IMR-90 (cell line): ENCODE results near the gene COL7A1. TPM values are rescaled to one million over a fixed set of nuclear protein-coding genes. Genes with fewer than 3 reads are reported as not detected.

ENCODE experiments used
- ATAC-seq: fragments of 200-7000 bp; cut with Tn5 transposase; 2 replicates; pipeline ENCODE4 v1.9.1; 2020; ENCODE audit warnings: low read depth, mild to moderate bottlenecking, moderate library complexity
- BruUV-seq: library from RNA; stranded (reverse); fragments of 400-500 nt; replicated peaks from 2 replicates; lab custom pipeline; 2021; lab: Mats Ljungman, UMichigan
- CTCF ChIA-PET: fragments of 300-600 bp; formaldehyde crosslinking; extraction: SDS; loops from one replicate; lab custom pipeline; 2021; ENCODE audit warnings: antibody characterized with exemption; lab: Yijun Ruan, JAX
- POLR2A ChIA-PET: fragments of 300-600 bp; sonication (Branson Sonifier 250); formaldehyde crosslinking; loops from one replicate; lab custom pipeline; 2022; ENCODE audit warnings: antibody characterized with exemption; ENCODE audit not compliant: unreplicated experiment; lab: Charles Lee
- DNase-seq: peaks from one replicate; pipeline ENCODE4 v3.0.0; 2013
- H2AFZ ChIP-seq: replicated peaks from 2 replicates; pipeline ENCODE3; 2013; ENCODE audit warnings: low read length, mild to moderate bottlenecking; ENCODE audit not compliant: poor library complexity
- H2AK5ac ChIP-seq: 2 replicates; pipeline ENCODE4 v1.6.1; 2013; ENCODE audit warnings: low read depth, low read length, inconsistent platforms
- H2AK9ac ChIP-seq: replicated peaks from 2 replicates; pipeline ENCODE3; 2013; ENCODE audit warnings: mild to moderate bottlenecking, low read depth, low read length, moderate library complexity; ENCODE audit not compliant: poor library complexity
- H2BK120ac ChIP-seq: 2 replicates; pipeline ENCODE4 v1.6.1; 2013; ENCODE audit warnings: low read depth, low read length, inconsistent platforms
- H2BK15ac ChIP-seq: 3 replicates; pipeline ENCODE4 v1.6.1; 2013; ENCODE audit warnings: low read depth, low read length, inconsistent platforms
- H2BK20ac ChIP-seq: 2 replicates; pipeline ENCODE4 v1.6.1; 2013; ENCODE audit warnings: low read depth, mild to moderate bottlenecking, inconsistent platforms, low read length, moderate library complexity
- H2BK5ac ChIP-seq: 2 replicates; pipeline ENCODE4 v1.6.1; 2013; ENCODE audit warnings: mild to moderate bottlenecking, low read depth, low read length, inconsistent platforms; ENCODE audit not compliant: poor library complexity, severe bottlenecking
- H3K14ac ChIP-seq: replicated peaks from 2 replicates; pipeline ENCODE4 v1.6.1; 2013; ENCODE audit warnings: low read depth, low read length, inconsistent platforms
- H3K18ac ChIP-seq: 2 replicates; pipeline ENCODE4 v1.6.1; 2013; ENCODE audit warnings: low read depth, low read length, control low read depth
- H3K23ac ChIP-seq: 2 replicates; pipeline ENCODE4 v1.6.1; 2013; ENCODE audit warnings: low read depth, low read length, inconsistent platforms
- H3K27ac ChIP-seq: 2 replicates; pipeline ENCODE4 v1.5.1; 2013; ENCODE audit warnings: mild to moderate bottlenecking, control low read depth, low read length; ENCODE audit not compliant: insufficient read depth
- H3K27me3 ChIP-seq: 2 replicates; pipeline ENCODE4 v1.6.1; 2013; ENCODE audit warnings: low read length; ENCODE audit not compliant: control insufficient read depth, insufficient read depth
- H3K36me3 ChIP-seq: 2 replicates; pipeline ENCODE4 v1.6.1; 2013; ENCODE audit warnings: low read length, mixed read lengths; ENCODE audit not compliant: control insufficient read depth, insufficient read depth
- H3K4ac ChIP-seq: 2 replicates; pipeline ENCODE4 v1.6.1; 2013; ENCODE audit warnings: low read depth, low read length, inconsistent platforms
- H3K4me1 ChIP-seq: 2 replicates; pipeline ENCODE4 v1.6.1; 2013; ENCODE audit warnings: low read length, mixed read lengths; ENCODE audit not compliant: control insufficient read depth, insufficient read depth
- H3K4me2 ChIP-seq: 2 replicates; pipeline ENCODE4 v1.6.1; 2013; ENCODE audit warnings: low read depth, mild to moderate bottlenecking, control low read depth, low read length, moderate library complexity
- H3K4me3 ChIP-seq: 2 replicates; pipeline ENCODE4 v1.5.1; 2013; ENCODE audit warnings: low read depth, mild to moderate bottlenecking, control low read depth, low read length, moderate library complexity; ENCODE audit not compliant: insufficient read depth
- H3K56ac ChIP-seq: 2 replicates; pipeline ENCODE4 v1.6.1; 2013; ENCODE audit warnings: low read length, inconsistent platforms; ENCODE audit not compliant: insufficient read depth; ENCODE audit errors: extremely low read depth
- H3K79me1 ChIP-seq, 2 experiments: 2 replicates each; pipeline ENCODE4 v1.6.1; 2013; ENCODE audit warnings: low read length in 2 of 2, inconsistent platforms in 1 of 2, low read depth in 1 of 2
- H3K9ac ChIP-seq: 2 replicates; pipeline ENCODE4 v1.6.1; 2013; ENCODE audit warnings: low read depth, low read length, control low read depth
- H3K9me1 ChIP-seq: 2 replicates; pipeline ENCODE4 v1.6.1; 2013; ENCODE audit warnings: low read length, inconsistent platforms; ENCODE audit not compliant: insufficient read depth
- H3K9me3 ChIP-seq: 2 replicates; pipeline ENCODE4 v1.6.1; 2013; ENCODE audit warnings: low read length; ENCODE audit not compliant: control insufficient read depth, insufficient read depth
- H4K20me1 ChIP-seq: 2 replicates; pipeline ENCODE4 v1.6.1; 2013; ENCODE audit warnings: low read length, inconsistent platforms; ENCODE audit not compliant: insufficient read depth
- H4K5ac ChIP-seq: 2 replicates; pipeline ENCODE4 v1.6.1; 2013; ENCODE audit warnings: mild to moderate bottlenecking, low read depth, low read length, control low read depth
- H4K8ac ChIP-seq, 2 experiments: 2 replicates each; pipeline ENCODE4 v1.6.1; 2013; ENCODE audit warnings: low read depth in 2 of 2, low read length in 2 of 2, control low read depth in 1 of 2, inconsistent platforms in 1 of 2
- H4K91ac ChIP-seq: 2 replicates; pipeline ENCODE4 v1.6.1; 2013; ENCODE audit warnings: low read depth, low read length, inconsistent platforms; ENCODE audit not compliant: insufficient read depth
- CEBPB ChIP-seq: IDR thresholded peaks from 2 replicates; pipeline ENCODE4 v1.6.1; 2012; ENCODE audit warnings: low read depth, low read length, improper control_type of control experiment
- CTCF ChIP-seq: conservative IDR thresholded peaks from 2 replicates; pipeline ENCODE4 v1.5.1; 2012; ENCODE audit warnings: mild to moderate bottlenecking, low read depth, low read length, improper control_type of control experiment
- FOS ChIP-seq: fragments of 150-350 bp; IDR thresholded peaks from 2 replicates; pipeline ENCODE4 v1.6.1; 2016; ENCODE audit warnings: low read depth, low read length
- MXI1 ChIP-seq: IDR thresholded peaks from 2 replicates; pipeline ENCODE4 v1.6.1; 2012; ENCODE audit warnings: low read depth, mild to moderate bottlenecking, low read length, moderate library complexity, borderline replicate concordance
- NFE2L2 ChIP-seq: fragments of 150-350 bp; IDR thresholded peaks from 2 replicates; pipeline ENCODE4 v1.6.1; 2016; ENCODE audit warnings: low read depth, mild to moderate bottlenecking, low read length
- POLR2A ChIP-seq: IDR thresholded peaks from 2 replicates; pipeline ENCODE4 v1.6.1; 2012; ENCODE audit warnings: mild to moderate bottlenecking, low read depth, low read length
- RCOR1 ChIP-seq: IDR thresholded peaks from 2 replicates; pipeline ENCODE4 v1.6.1; 2012; ENCODE audit warnings: mild to moderate bottlenecking, low read length, improper control_type of control experiment; ENCODE audit not compliant: insufficient replicate concordance
- USF2 ChIP-seq: fragments of 150-350 bp; IDR thresholded peaks from 2 replicates; pipeline ENCODE4 v1.6.1; 2017; ENCODE audit warnings: mild to moderate bottlenecking, antibody characterized with exemption, low read length, low read depth
- WGBS, 2 experiments: methylation state at CpG; one replicate each; pipeline versions ENCODE4 v1.1.5 to v1.1.7; 2013; ENCODE audit warnings: missing lambda C conversion rate in 2 of 2; ENCODE audit not compliant: insufficient read length in 1 of 2; ENCODE audit errors: extremely low coverage in 2 of 2; 5-methylcytosine and 5-hydroxymethylcytosine counted together
- dilution Hi-C: fragments of 300-500 bp; cut with HindIII; formaldehyde crosslinking; loops from one replicate; pipeline ENCODE4 v1.14.3; 2018; ENCODE audit warnings: low sequenced_read_pairs; ENCODE audit not compliant: unreplicated experiment
- in situ Hi-C: fragments of 300-500 bp; cut with MboI; formaldehyde crosslinking; loops from 3 replicates; pipeline ENCODE4 v1.14.3; 2019; ENCODE audit warnings: low sequenced_read_pairs, inconsistent platforms, mixed read lengths
- intact Hi-C: fragments of 100-400 bp; cut with micrococcal nuclease; formaldehyde crosslinking; loops from 2 replicates; pipeline ENCODE4 v1.10.0; 2022
- polyA plus RNA-seq, 3 experiments: library from polyadenylated mRNA; depleted of rRNA; stranded (reverse); fragments of >200 nt; gene quantifications; 2 replicates each; pipeline ENCODE4 v1.2.3, GENCODE V29; 2012; ENCODE audit warnings: low replicate concordance in 1 of 3
- total RNA-seq: library from RNA; depleted of rRNA; stranded (reverse); fragments of >200 nt; gene quantifications from 2 replicates; pipeline ENCODE4 v1.2.3, GENCODE V29; 2012

COL7A1 gene
- total and polyA plus RNA-seq, 2 of the 4 experiments (the other 2 are of a cell fraction): 4.1 to 20.3 TPM

- Histone ChIP-seq H3K9me1 (peaks cover 20% of the 10 kb centered on the region), H3K79me1 (peaks cover 14 to 45% of the 10 kb centered on the region in 2 experiments), H2BK20ac (no peak overlapping the region), H3K56ac (no peak overlapping the region), H3K23ac (no peak overlapping the region), H3K14ac (no peak overlapping the region), H3K4me1 (no peaks in the 10 kb centered on the region; the same call in 1 of the 2 replicates), H4K8ac (no peak overlapping the region), H2BK5ac (no peak overlapping the region), H3K4me2 (no peak overlapping the region), H3K27me3 (no peaks in the 10 kb centered on the region), H3K36me3 (peaks cover 85% of the 10 kb centered on the region), H4K5ac (no peak overlapping the region), H2AK9ac (peak overlapping the region; percentile 37), H2AFZ (no peak overlapping the region), H2BK15ac (no peak overlapping the region), H2AK5ac (no peak overlapping the region), H3K27ac (no peak overlapping the region), H4K91ac (no peak overlapping the region), H3K9me3 (no peaks in the 10 kb centered on the region), H4K20me1 (no peaks in the 10 kb centered on the region; the same call in 1 of the 2 replicates), H3K4me3 (no peak overlapping the region), H3K18ac (no peak overlapping the region), H2BK120ac (no peak overlapping the region), H3K9ac (no peak overlapping the region), H3K4ac (no peak overlapping the region)
- no peak for ATAC-seq
- no peak for DNase-seq
- BruUV-seq: no TSS peak
- dilution Hi-C loops: no loop called here
- intact Hi-C loops: no loop called here
- ChIA-PET CTCF (no interaction called here), POLR2A (no interaction called here)
- WGBS, 2 experiments: 65% methylated on average over 2 of the region's 11 CpGs; no CpG with 5 or more reads in 1 of the 2 experiments
- in situ Hi-C loops: no loop called here
- TF ChIP-seq FOS (no peak), MXI1 (no peak), NFE2L2 (no peak), USF2 (no peak), POLR2A (no peak), CTCF (no peak), RCOR1 (no peak), CEBPB (no peak)
Measured at GRCh38 chr3:48587686-48588085, 7.4 kb downstream of the COL7A1 start.
